GM19099 (cell line): ENCODE results near the gene ITGA6.

Experiments used
- POLR2A ChIP-seq: IDR thresholded peaks from 3 replicates; pipeline ENCODE4 v1.6.1; 2011; ENCODE audit warnings: low read depth; ENCODE audit not compliant: insufficient read length; ENCODE audit errors: extremely low read depth

Gene ITGA6

GRCh38 chr2:172462849-172463381 is 35.5 kb downstream of the ITGA6 start:
- TF ChIP-seq POLR2A, result no peak

GRCh38 chr2:172464400-172465129 is 37.2 kb downstream of the ITGA6 start:
- TF ChIP-seq POLR2A, result no peak

GRCh38 chr2:172465417-172466334 is 38.3 kb downstream of the ITGA6 start:
- no peak for TF ChIP-seq POLR2A

GRCh38 chr2:172467382-172467781 is 40.0 kb downstream of the ITGA6 start:
- no peak for TF ChIP-seq POLR2A

GRCh38 chr2:172470958-172471922 is 43.9 kb downstream of the ITGA6 start:
- TF ChIP-seq POLR2A, result no peak

- no peak for TF ChIP-seq POLR2A
Measured at GRCh38 chr2:172472446-172473033, 45.2 kb downstream of the ITGA6 start.

- no peak for TF ChIP-seq POLR2A
Measured at GRCh38 chr2:172473167-172473566, 45.8 kb downstream of the ITGA6 start.

GRCh38 chr2:172478353-172478752 is 51.0 kb downstream of the ITGA6 start:
- no peak for TF ChIP-seq POLR2A

- TF ChIP-seq POLR2A, result no peak
Measured at GRCh38 chr2:172480301-172481218, 53.2 kb downstream of the ITGA6 start.

- no peak for TF ChIP-seq POLR2A
Measured at GRCh38 chr2:172481507-172482262, 54.3 kb downstream of the ITGA6 start.

- TF ChIP-seq POLR2A, result no peak
Measured at GRCh38 chr2:172484253-172484652, 56.9 kb downstream of the ITGA6 start.

GRCh38 chr2:172484706-172485105 is 57.3 kb downstream of the ITGA6 start:
- TF ChIP-seq POLR2A, result no peak
